NCI-H446 treated with DMSO at 0.1 percent for 48 hours (cell line): ENCODE data around the gene ARHGAP23.
A peak's percentile ranks its signal among the peaks of the same experiment; 100 is the strongest.

ENCODE experiments used
- DNase-seq: peaks from one replicate; lab custom pipeline; 2025; lab: John Stamatoyannopoulos, UW

ARHGAP23 gene

GRCh38 chr17:38428112-38428642 is at the start of gene ARHGAP23:
TSS of gene ARHGAP23 (plus strand) at chr17:38428464. CDS start at chr17:38428486, 22 bp downstream.
- no peak for DNase-seq

- DNase-seq, result no peak
Measured at GRCh38 chr17:38379448-38379847, 48.8 kb upstream of the ARHGAP23 start.

- no peak for DNase-seq
Measured at GRCh38 chr17:38395090-38395489, 33.2 kb upstream of the ARHGAP23 start.

- no peak for DNase-seq
Measured at GRCh38 chr17:38397227-38397626, 31.0 kb upstream of the ARHGAP23 start.

GRCh38 chr17:38400286-38400685 is 28.0 kb upstream of the ARHGAP23 start:
- DNase-seq, result no peak

GRCh38 chr17:38401459-38401858 is 26.8 kb upstream of the ARHGAP23 start:
- DNase-seq, result no peak

- no peak for DNase-seq
Measured at GRCh38 chr17:38402897-38403296, 25.4 kb upstream of the ARHGAP23 start.

GRCh38 chr17:38403491-38403890 is 24.8 kb upstream of the ARHGAP23 start:
- no peak for DNase-seq

- DNase-seq, result no peak
Measured at GRCh38 chr17:38404174-38404943, 23.9 kb upstream of the ARHGAP23 start.

GRCh38 chr17:38405654-38406053 is 22.6 kb upstream of the ARHGAP23 start:
- no peak for DNase-seq

GRCh38 chr17:38410201-38410600 is 18.1 kb upstream of the ARHGAP23 start:
- DNase-seq, result no peak

- peak; percentile 65 for DNase-seq
Measured at GRCh38 chr17:38415250-38416194, 12.7 kb upstream of the ARHGAP23 start.

GRCh38 chr17:38416840-38417209 is 11.4 kb upstream of the ARHGAP23 start:
- no peak for DNase-seq

- no peak for DNase-seq
Measured at GRCh38 chr17:38417210-38417951, 10.9 kb upstream of the ARHGAP23 start.

GRCh38 chr17:38418062-38418692 is 10.1 kb upstream of the ARHGAP23 start:
- DNase-seq, result no peak

- DNase-seq, result no peak
Measured at GRCh38 chr17:38418693-38419507, 9.4 kb upstream of the ARHGAP23 start.

- no peak for DNase-seq
Measured at GRCh38 chr17:38419508-38419981, 8.7 kb upstream of the ARHGAP23 start.

GRCh38 chr17:38420518-38420917 is 7.7 kb upstream of the ARHGAP23 start:
- DNase-seq, result no peak

GRCh38 chr17:38421171-38421841 is 7.0 kb upstream of the ARHGAP23 start:
- DNase-seq, result no peak
